Neural progenitor cell (in vitro differentiated cells): ENCODE results near the gene TMEM62. TPM values are rescaled to one million over a fixed set of nuclear protein-coding genes. Genes with fewer than 3 reads are reported as not detected.
"Not testable (repeated sequence)": the region's sequence is repeated elsewhere in the genome, so short reads cannot be mapped to it uniquely, and the experiment has no call there.

ENCODE experiments used
- DNase-seq: peaks from one replicate; pipeline ENCODE4 v3.0.0-alpha.2; 2016; ENCODE audit warnings: low spot score
- H2AFZ ChIP-seq: fragments of 200-600 bp; sonication (generic); replicated peaks from 2 replicates; pipeline ENCODE4 v1.6.1; 2016; ENCODE audit warnings: antibody characterized with exemption
- H3F3A ChIP-seq: fragments of 200-600 bp; sonication (generic); 2 replicates; pipeline ENCODE4 v1.6.1; 2016; ENCODE audit warnings: antibody characterized with exemption, low read depth
- H3K27ac ChIP-seq: fragments of 200-600 bp; sonication (generic); 2 replicates; pipeline ENCODE4 v1.5.1; 2016; ENCODE audit warnings: mild to moderate bottlenecking
- H3K27me3 ChIP-seq: fragments of 200-600 bp; sonication (generic); 2 replicates; pipeline ENCODE4 v1.6.1; 2016; ENCODE audit warnings: mild to moderate bottlenecking, moderate library complexity
- H3K36me3 ChIP-seq: fragments of 200-600 bp; sonication (generic); 2 replicates; pipeline ENCODE4 v1.5.1; 2016
- H3K4me1 ChIP-seq: fragments of 200-600 bp; sonication (generic); 2 replicates; pipeline ENCODE4 v1.6.1; 2016; ENCODE audit warnings: mixed run types
- H3K4me2 ChIP-seq: fragments of 200-600 bp; sonication (generic); 2 replicates; pipeline ENCODE4 v1.6.1; 2016
- H3K4me3 ChIP-seq: fragments of 200-600 bp; sonication (generic); 2 replicates; pipeline ENCODE4 v1.5.1; 2016
- H3K79me2 ChIP-seq: fragments of 200-600 bp; sonication (generic); 2 replicates; pipeline ENCODE4 v1.6.1; 2016; ENCODE audit warnings: low read depth
- H3K9ac ChIP-seq: fragments of 200-600 bp; sonication (generic); 2 replicates; pipeline ENCODE4 v1.6.1; 2016
- H3K9me3 ChIP-seq: fragments of 200-600 bp; sonication (generic); 2 replicates; pipeline ENCODE4 v1.5.1; 2016; ENCODE audit warnings: low read depth
- H4K20me1 ChIP-seq: fragments of 200-600 bp; sonication (generic); 2 replicates; pipeline ENCODE4 v1.6.1; 2016; ENCODE audit warnings: low read depth
- H3K27ac Mint-ChIP-seq: 3 replicates; pipeline ENCODE4 v1.8.0; 2021; ENCODE audit warnings: mixed read lengths
- H3K27me3 Mint-ChIP-seq: 2 replicates; pipeline ENCODE4 v1.8.0; 2022; ENCODE audit warnings: low read depth, mild to moderate bottlenecking, inconsistent platforms, moderate library complexity, mixed read lengths; ENCODE audit not compliant: insufficient read depth
- H3K36me3 Mint-ChIP-seq: 3 replicates; pipeline ENCODE4 v1.8.0; 2021; ENCODE audit warnings: mixed read lengths
- H3K4me1 Mint-ChIP-seq: 3 replicates; pipeline ENCODE4 v1.8.0; 2021; ENCODE audit warnings: mixed read lengths
- H3K4me3 Mint-ChIP-seq: 3 replicates; pipeline ENCODE4 v1.8.0; 2021; ENCODE audit warnings: mild to moderate bottlenecking, moderate library complexity, mixed read lengths
- H3K9me3 Mint-ChIP-seq: 3 replicates; pipeline ENCODE4 v1.8.0; 2020; ENCODE audit warnings: mixed read lengths
- EZH2 ChIP-seq: fragments of 200-600 bp; sonication (generic); IDR thresholded peaks from 2 replicates; pipeline ENCODE4 v1.6.1; 2017; ENCODE audit warnings: antibody characterized with exemption, mild to moderate bottlenecking, moderate library complexity
- EZH2phosphoT487 ChIP-seq: fragments of 200-600 bp; sonication (generic); IDR thresholded peaks from 2 replicates; pipeline ENCODE4 v1.6.1; 2017; ENCODE audit warnings: antibody characterized with exemption
- total RNA-seq: library from RNA; depleted of rRNA; stranded (reverse); fragments of >200 nt; gene quantifications from 2 replicates; pipeline ENCODE4 v1.2.3, GENCODE V29; 2015; ENCODE audit warnings: low replicate concordance
- TF ChIP-seq, protein P1 (sequence below): fragments of 200-600 bp; sonication (generic); IDR thresholded peaks from 2 replicates; pipeline ENCODE4 v1.5.1; 2017; ENCODE audit warnings: antibody characterized with exemption, mild to moderate bottlenecking

Gene TMEM62
- total RNA-seq, 1 donor from 2014 or later = 11.9 TPM

DNA sequence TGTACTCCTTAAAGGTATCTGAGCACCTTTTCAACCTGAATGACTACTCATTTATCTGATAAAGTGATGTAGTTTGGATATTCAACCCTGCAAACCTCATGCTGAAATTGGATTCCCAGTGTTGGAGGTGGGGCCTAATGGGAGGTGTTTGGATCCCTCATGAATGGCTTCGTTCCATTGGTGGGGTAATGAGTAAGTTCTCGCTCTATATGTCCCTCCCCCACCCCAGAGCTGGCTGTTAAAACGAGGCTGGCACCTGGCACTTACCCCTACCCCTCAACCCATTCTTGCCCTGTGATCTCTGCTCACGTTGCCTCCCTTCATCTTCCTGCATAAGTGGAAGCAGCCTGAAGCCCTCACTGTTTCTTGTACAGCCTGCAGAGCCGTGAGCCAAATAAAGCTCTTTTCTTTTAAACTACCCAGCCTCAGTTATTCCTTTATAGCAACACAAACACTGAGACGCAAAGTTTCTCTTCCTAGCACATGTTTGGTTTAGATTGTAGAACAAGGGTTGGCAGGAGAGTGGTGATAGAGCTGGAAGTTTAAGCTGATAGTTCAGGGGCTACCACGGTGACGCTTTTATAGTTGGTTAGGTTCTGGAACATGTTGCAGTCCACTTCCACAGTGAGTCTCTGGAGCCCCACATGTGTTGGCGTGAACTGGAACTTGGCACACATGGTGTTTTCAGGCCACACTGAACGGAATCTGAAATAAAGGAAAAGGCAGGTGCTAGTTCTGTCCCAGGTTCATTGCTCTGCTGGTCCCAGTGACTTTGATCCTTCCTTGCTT is 63.6 kb downstream of the TMEM62 start:
- no peaks in the 10 kb centered on the region for H3K4me1 ChIP-seq
- H3K79me2 ChIP-seq = no peaks in the 10 kb centered on the region
- Mint-ChIP-seq H3K4me3 (no peak overlapping the region), H3K36me3 (peaks cover 16% of the 10 kb centered on the region), H3K27ac (no peak overlapping the region), H3K27me3 (no peaks in the 10 kb centered on the region), H3K9me3 (no peaks in the 10 kb centered on the region), H3K4me1 (no peaks in the 10 kb centered on the region)
- H3K4me2 ChIP-seq = no peak overlapping the region
- H3K36me3 ChIP-seq = peaks cover 7% of the 10 kb centered on the region
- no peak for DNase-seq
- no peaks in the 10 kb centered on the region for H3K9me3 ChIP-seq
- no peak overlapping the region for H3K4me3 ChIP-seq
- no peak overlapping the region for H3K9ac ChIP-seq
- H3K27ac ChIP-seq = no peak overlapping the region
- H2AFZ ChIP-seq = no peak overlapping the region
- no peaks in the 10 kb centered on the region for H3F3A ChIP-seq
- no peaks in the 10 kb centered on the region for H3K27me3 ChIP-seq
- TF ChIP-seq EZH2 = no peak
- TF ChIP-seq, protein P1, sequence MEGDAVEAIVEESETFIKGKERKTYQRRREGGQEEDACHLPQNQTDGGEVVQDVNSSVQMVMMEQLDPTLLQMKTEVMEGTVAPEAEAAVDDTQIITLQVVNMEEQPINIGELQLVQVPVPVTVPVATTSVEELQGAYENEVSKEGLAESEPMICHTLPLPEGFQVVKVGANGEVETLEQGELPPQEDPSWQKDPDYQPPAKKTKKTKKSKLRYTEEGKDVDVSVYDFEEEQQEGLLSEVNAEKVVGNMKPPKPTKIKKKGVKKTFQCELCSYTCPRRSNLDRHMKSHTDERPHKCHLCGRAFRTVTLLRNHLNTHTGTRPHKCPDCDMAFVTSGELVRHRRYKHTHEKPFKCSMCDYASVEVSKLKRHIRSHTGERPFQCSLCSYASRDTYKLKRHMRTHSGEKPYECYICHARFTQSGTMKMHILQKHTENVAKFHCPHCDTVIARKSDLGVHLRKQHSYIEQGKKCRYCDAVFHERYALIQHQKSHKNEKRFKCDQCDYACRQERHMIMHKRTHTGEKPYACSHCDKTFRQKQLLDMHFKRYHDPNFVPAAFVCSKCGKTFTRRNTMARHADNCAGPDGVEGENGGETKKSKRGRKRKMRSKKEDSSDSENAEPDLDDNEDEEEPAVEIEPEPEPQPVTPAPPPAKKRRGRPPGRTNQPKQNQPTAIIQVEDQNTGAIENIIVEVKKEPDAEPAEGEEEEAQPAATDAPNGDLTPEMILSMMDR = no peak
- H4K20me1 ChIP-seq = no peaks in the 10 kb centered on the region

DNA sequence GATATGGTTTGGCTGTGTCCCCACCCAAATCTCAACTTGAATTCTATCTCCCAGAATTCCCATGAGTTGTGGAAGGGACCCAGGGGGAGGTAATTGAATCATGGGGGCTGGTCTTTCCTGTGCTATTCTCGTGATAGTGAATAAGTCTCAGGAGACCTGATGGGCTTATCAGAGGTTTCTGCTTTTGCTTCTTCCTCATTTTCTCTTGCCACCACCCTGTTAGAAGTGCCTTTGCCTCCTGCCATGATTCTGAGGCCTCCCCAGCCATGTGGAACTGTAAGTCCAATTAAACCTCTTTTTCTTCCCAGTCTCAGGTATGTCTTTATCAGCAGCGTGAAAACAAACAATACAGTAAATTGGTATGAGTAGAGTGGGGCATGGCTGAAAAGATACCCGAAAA is 64.4 kb downstream of the TMEM62 start:
- not testable (repeated sequence) for H3F3A ChIP-seq, H3K4me3 ChIP-seq, H2AFZ ChIP-seq, H3K27me3 Mint-ChIP-seq, H3K4me1 ChIP-seq, DNase-seq, H4K20me1 ChIP-seq, H3K79me2 ChIP-seq, H3K4me3 Mint-ChIP-seq, H3K36me3 ChIP-seq, H3K27ac ChIP-seq, H3K4me1 Mint-ChIP-seq, H3K9ac ChIP-seq, H3K27ac Mint-ChIP-seq, H3K9me3 ChIP-seq, H3K4me2 ChIP-seq, H3K9me3 Mint-ChIP-seq, H3K27me3 ChIP-seq
- H3K36me3 Mint-ChIP-seq = peaks cover 16% of the 10 kb centered on the region

DNA sequence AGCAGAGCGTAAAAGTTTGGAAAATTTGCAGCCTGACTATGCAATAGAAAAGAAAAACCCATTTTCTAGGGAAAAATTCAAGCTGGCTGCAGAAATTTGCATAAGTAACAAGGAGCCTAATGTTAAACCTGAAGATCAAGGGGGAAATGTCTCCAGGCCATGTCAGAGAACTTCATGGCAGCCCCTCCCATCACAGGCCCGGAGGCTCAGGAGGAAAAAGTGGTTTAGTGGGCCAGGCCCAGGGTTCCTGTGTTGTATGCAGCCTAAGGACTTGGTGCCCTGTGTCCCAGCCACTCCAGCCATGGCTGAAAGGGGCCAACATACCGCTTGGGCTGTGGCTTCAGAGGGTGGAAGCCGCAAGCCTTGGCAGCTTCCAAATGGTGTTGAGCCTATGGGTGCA is 65.2 kb downstream of the TMEM62 start:
- not testable (repeated sequence) for H3K27ac Mint-ChIP-seq, H3K4me2 ChIP-seq, H3K9ac ChIP-seq, H3K4me3 ChIP-seq, H4K20me1 ChIP-seq, H3K9me3 ChIP-seq, H2AFZ ChIP-seq, H3K9me3 Mint-ChIP-seq, H3K27me3 ChIP-seq, H3K4me3 Mint-ChIP-seq, H3K27me3 Mint-ChIP-seq, H3F3A ChIP-seq, H3K27ac ChIP-seq, H3K79me2 ChIP-seq, H3K36me3 ChIP-seq, H3K4me1 ChIP-seq, DNase-seq, H3K4me1 Mint-ChIP-seq
- H3K36me3 Mint-ChIP-seq = peaks cover 16% of the 10 kb centered on the region

DNA sequence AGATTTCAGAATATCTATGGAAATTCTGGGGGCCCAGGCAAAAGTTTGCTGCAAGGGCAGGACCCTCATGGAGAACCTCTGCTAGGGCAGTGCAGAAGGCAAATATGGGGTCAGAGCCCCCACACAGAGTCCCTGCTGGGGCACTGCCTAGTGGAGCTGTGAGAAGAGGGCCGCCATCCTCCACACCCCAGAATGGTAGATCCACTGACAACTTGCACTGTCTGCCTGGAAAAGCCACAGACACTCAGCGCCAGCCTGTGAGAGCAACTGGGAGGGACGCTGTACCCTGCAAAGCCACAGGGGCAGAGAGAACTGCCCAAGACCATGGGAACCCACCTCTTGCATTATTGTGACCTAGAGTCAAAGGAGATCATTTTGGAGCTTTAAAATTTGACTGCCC is 65.6 kb downstream of the TMEM62 start:
- H3K9me3 Mint-ChIP-seq = no peaks in the 10 kb centered on the region
- no peaks in the 10 kb centered on the region for H3F3A ChIP-seq
- no peaks in the 10 kb centered on the region for H4K20me1 ChIP-seq
- H3K9ac ChIP-seq = no peak overlapping the region
- H3K27me3 ChIP-seq = no peaks in the 10 kb centered on the region
- H3K4me2 ChIP-seq = no peak overlapping the region
- H2AFZ ChIP-seq = no peak overlapping the region
- H3K36me3 Mint-ChIP-seq = peaks cover 16% of the 10 kb centered on the region
- DNase-seq = no peak
- H3K4me3 ChIP-seq = no peak overlapping the region
- no peaks in the 10 kb centered on the region for H3K9me3 ChIP-seq
- TF ChIP-seq, protein P1 = no peak
- TF ChIP-seq EZH2phosphoT487 (no peak), EZH2 (no peak)
- no peaks in the 10 kb centered on the region for H3K27me3 Mint-ChIP-seq
- no peaks in the 10 kb centered on the region for H3K36me3 ChIP-seq
- no peaks in the 10 kb centered on the region for H3K4me1 ChIP-seq
- H3K27ac ChIP-seq = no peak overlapping the region
- no peak overlapping the region for H3K27ac Mint-ChIP-seq
- H3K4me1 Mint-ChIP-seq = no peaks in the 10 kb centered on the region
- no peak overlapping the region for H3K4me3 Mint-ChIP-seq
- no peaks in the 10 kb centered on the region for H3K79me2 ChIP-seq
